Gastroesophageal sphincter (tissue), 3 donors: ENCODE results near the gene SDC1.

Experiments
- CTCF ChIP-seq, 4 experiments: fragments of 200-600 bp in 2 of 4; fragments of 450-650 bp in 2 of 4; sonication (generic) in 1 of 4; IDR thresholded peaks; one replicate each; pipeline ENCODE4 v1.5.1; 2017 to 2019; ENCODE audit warnings: antibody characterized with exemption in 4 of 4, mild to moderate bottlenecking in 2 of 4, moderate library complexity in 2 of 4
- EP300 ChIP-seq: sonication (generic); formaldehyde crosslinking; IDR thresholded peaks from one replicate; pipeline ENCODE4 v1.6.1; 2017; ENCODE audit warnings: antibody characterized with exemption, mild to moderate bottlenecking
- POLR2A ChIP-seq, 2 donors: fragments of 450-650 bp; IDR thresholded peaks; one replicate each; pipeline ENCODE4 v1.6.1; 2017; ENCODE audit warnings: antibody characterized with exemption in 2 of 2, mild to moderate bottlenecking in 2 of 2, moderate library complexity in 1 of 2

- no peak for TF ChIP-seq EP300
- TF ChIP-seq POLR2A (IDR thresholded peaks at IDR 0.05) = no peak
- TF ChIP-seq CTCF (IDR thresholded peaks at IDR 0.05) = no peak
These were observed 31.7 kb downstream of the SDC1 start for GRCh38 chr2:20193185-20193584.
